Measurements from ENCODE around the gene USP10. TPM values are rescaled to one million over a fixed set of nuclear protein-coding genes. Genes with fewer than 3 reads are reported as not detected.

The USP10 gene
- total and polyA plus RNA-seq, 4 donors, result 28.2 to 46.1 (median 42.0) TPM

- Histone ChIP-seq H3K4me1 (ENCODE audit: control insufficient read depth in 4 of 4, insufficient read depth in 4 of 4, low read length in 3 of 4) (peaks cover 0 to 7% (median 1%) of the 10 kb centered on the region in 4 donors), H3K4me3 (ENCODE audit: low read depth in 1 of 3, low read length in 3 of 3) (no peak overlapping the region), H3K27me3 (ENCODE audit: control insufficient read depth in 4 of 4, insufficient read depth in 4 of 4, low read length in 3 of 4) (no peaks in the 10 kb centered on the region), H3K9me3 (ENCODE audit: control insufficient read depth in 4 of 4, low read length in 3 of 4) (no peaks in the 10 kb centered on the region), H3K9ac (ENCODE audit: low read depth in 1 of 2, low read length in 2 of 2) (no peak overlapping the region), H3K27ac (ENCODE audit: low read depth in 1 of 2, low read length in 2 of 2) (no peak overlapping the region), H3K36me3 (ENCODE audit: control insufficient read depth in 4 of 4, insufficient read depth in 3 of 4, low read depth in 1 of 4, low read length in 3 of 4) (peaks cover 20 to 80% (median 50%) of the 10 kb centered on the region in 4 donors)
- TF ChIP-seq SP1 (IDR thresholded peaks at IDR 0.05) (no peak), JUND (IDR thresholded peaks at IDR 0.05) (no peak)
- WGBS, result 96% methylated on average over 51 of the region's 51 CpGs
- DNase-seq (ENCODE audit: low spot score), result no peak
These were observed 38.3 kb upstream of the USP10 start for GRCh38 chr16:84661418-84662060.

- 96% methylated on average over 9 of the region's 9 CpGs for WGBS
- H3K4me1 ChIP-seq (ENCODE audit: control insufficient read depth in 4 of 4, insufficient read depth in 4 of 4, low read length in 3 of 4), result peaks cover 0 to 7% (median 1%) of the 10 kb centered on the region in 4 donors
- DNase-seq (ENCODE audit: low spot score), result no peak
These were observed 37.3 kb upstream of the USP10 start for GRCh38 chr16:84662471-84662870.

More at GRCh38 chr16:84662471-84662870, 37.3 kb upstream of the USP10 start:
- H3K36me3 ChIP-seq (ENCODE audit: control insufficient read depth in 4 of 4, insufficient read depth in 3 of 4, low read depth in 1 of 4, low read length in 3 of 4), result peaks cover 13 to 73% (median 46%) of the 10 kb centered on the region in 4 donors
- H3K27ac ChIP-seq (ENCODE audit: low read depth in 1 of 2, low read length in 2 of 2), result no peak overlapping the region
- H3K9me3 ChIP-seq (ENCODE audit: control insufficient read depth in 4 of 4, low read length in 3 of 4), result no peaks in the 10 kb centered on the region
- no peak overlapping the region for H3K4me3 ChIP-seq (ENCODE audit: low read depth in 1 of 3, low read length in 3 of 3)
- TF ChIP-seq, protein P1, sequence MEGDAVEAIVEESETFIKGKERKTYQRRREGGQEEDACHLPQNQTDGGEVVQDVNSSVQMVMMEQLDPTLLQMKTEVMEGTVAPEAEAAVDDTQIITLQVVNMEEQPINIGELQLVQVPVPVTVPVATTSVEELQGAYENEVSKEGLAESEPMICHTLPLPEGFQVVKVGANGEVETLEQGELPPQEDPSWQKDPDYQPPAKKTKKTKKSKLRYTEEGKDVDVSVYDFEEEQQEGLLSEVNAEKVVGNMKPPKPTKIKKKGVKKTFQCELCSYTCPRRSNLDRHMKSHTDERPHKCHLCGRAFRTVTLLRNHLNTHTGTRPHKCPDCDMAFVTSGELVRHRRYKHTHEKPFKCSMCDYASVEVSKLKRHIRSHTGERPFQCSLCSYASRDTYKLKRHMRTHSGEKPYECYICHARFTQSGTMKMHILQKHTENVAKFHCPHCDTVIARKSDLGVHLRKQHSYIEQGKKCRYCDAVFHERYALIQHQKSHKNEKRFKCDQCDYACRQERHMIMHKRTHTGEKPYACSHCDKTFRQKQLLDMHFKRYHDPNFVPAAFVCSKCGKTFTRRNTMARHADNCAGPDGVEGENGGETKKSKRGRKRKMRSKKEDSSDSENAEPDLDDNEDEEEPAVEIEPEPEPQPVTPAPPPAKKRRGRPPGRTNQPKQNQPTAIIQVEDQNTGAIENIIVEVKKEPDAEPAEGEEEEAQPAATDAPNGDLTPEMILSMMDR (IDR thresholded peaks at IDR 0.05; ENCODE audit: low read depth, low read length, missing input control), result no peak
- TF ChIP-seq EGR1 (IDR thresholded peaks at IDR 0.05; ENCODE audit: low read depth in 2 of 2), result no peak
- TF ChIP-seq ATF3 (IDR thresholded peaks at IDR 0.05), result no peak
- TF ChIP-seq TAF1 (conservative IDR thresholded peaks at IDR 0.05), result no peak
- no peak for TF ChIP-seq JUND (IDR thresholded peaks at IDR 0.05)
- no peak for TF ChIP-seq SP1 (IDR thresholded peaks at IDR 0.05)
- TF ChIP-seq FOXA2 (IDR thresholded peaks at IDR 0.05), result no peak
- no peak for TF ChIP-seq GABPA (IDR thresholded peaks at IDR 0.05 in 1 of 2, conservative IDR thresholded peaks at IDR 0.05 in 1 of 2)
- no peak for TF ChIP-seq RAD21 (IDR thresholded peaks at IDR 0.05)
- TF ChIP-seq HNF4G (IDR thresholded peaks at IDR 0.05), result no peak
- no peak for TF ChIP-seq HNF4A (conservative IDR thresholded peaks at IDR 0.05)
- no peak for TF ChIP-seq YY1 (IDR thresholded peaks at IDR 0.05)
- TF ChIP-seq, protein P2, sequence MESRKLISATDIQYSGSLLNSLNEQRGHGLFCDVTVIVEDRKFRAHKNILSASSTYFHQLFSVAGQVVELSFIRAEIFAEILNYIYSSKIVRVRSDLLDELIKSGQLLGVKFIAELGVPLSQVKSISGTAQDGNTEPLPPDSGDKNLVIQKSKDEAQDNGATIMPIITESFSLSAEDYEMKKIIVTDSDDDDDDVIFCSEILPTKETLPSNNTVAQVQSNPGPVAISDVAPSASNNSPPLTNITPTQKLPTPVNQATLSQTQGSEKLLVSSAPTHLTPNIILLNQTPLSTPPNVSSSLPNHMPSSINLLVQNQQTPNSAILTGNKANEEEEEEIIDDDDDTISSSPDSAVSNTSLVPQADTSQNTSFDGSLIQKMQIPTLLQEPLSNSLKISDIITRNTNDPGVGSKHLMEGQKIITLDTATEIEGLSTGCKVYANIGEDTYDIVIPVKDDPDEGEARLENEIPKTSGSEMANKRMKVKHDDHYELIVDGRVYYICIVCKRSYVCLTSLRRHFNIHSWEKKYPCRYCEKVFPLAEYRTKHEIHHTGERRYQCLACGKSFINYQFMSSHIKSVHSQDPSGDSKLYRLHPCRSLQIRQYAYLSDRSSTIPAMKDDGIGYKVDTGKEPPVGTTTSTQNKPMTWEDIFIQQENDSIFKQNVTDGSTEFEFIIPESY (IDR thresholded peaks at IDR 0.05), result no peak
- TF ChIP-seq REST (IDR thresholded peaks at IDR 0.05), result no peak
- TF ChIP-seq RXRA (IDR thresholded peaks at IDR 0.05), result no peak
- TF ChIP-seq FOXA1 (IDR thresholded peaks at IDR 0.05), result no peak
- TF ChIP-seq NR2F2 (IDR thresholded peaks at IDR 0.05), result no peak
- no peak for TF ChIP-seq MAX (IDR thresholded peaks at IDR 0.05)
- H3K27me3 ChIP-seq (ENCODE audit: control insufficient read depth in 4 of 4, insufficient read depth in 4 of 4, low read length in 3 of 4), result no peaks in the 10 kb centered on the region
- no peak overlapping the region for H3K9ac ChIP-seq (ENCODE audit: low read depth in 1 of 2, low read length in 2 of 2)

Measured in liver (tissue), 9 donors.